ENCODE measurements around the gene PPP6R3.

Gene PPP6R3

GRCh38 chr11:68513930-68514487 is 53.5 kb downstream of the PPP6R3 start:
- TF ChIP-seq CTCF (IDR thresholded peaks at IDR 0.05; ENCODE audit: low read depth, low read length): no peak
- no peak overlapping the region for H3K4me3 ChIP-seq (replicated peaks in 1 of 2; ENCODE audit: low read depth in 2 of 2, low read length in 2 of 2)
- no peak for DNase-seq (ENCODE audit: low read depth in 2 of 2)

- TF ChIP-seq CTCF (IDR thresholded peaks at IDR 0.05; ENCODE audit: low read depth, low read length): no peak
- no peak overlapping the region for H3K4me3 ChIP-seq (replicated peaks in 1 of 2; ENCODE audit: low read depth in 2 of 2, low read length in 2 of 2)
- no peak for DNase-seq (ENCODE audit: low read depth in 2 of 2)
Measured at GRCh38 chr11:68517121-68517741, 56.7 kb downstream of the PPP6R3 start.

GRCh38 chr11:68518191-68518590 is 57.6 kb downstream of the PPP6R3 start:
- H3K4me3 ChIP-seq (replicated peaks in 1 of 2; ENCODE audit: low read depth in 2 of 2, low read length in 2 of 2): no peak overlapping the region
- no peak for TF ChIP-seq CTCF (IDR thresholded peaks at IDR 0.05; ENCODE audit: low read depth, low read length)
- no peak for DNase-seq (ENCODE audit: low read depth in 2 of 2)

GRCh38 chr11:68521969-68522652 is 61.6 kb downstream of the PPP6R3 start:
- no peak for DNase-seq (ENCODE audit: low read depth in 2 of 2)
- no peak overlapping the region for H3K4me3 ChIP-seq (replicated peaks in 1 of 2; ENCODE audit: low read depth in 2 of 2, low read length in 2 of 2)
- no peak for TF ChIP-seq CTCF (IDR thresholded peaks at IDR 0.05; ENCODE audit: low read depth, low read length)

- DNase-seq (ENCODE audit: low read depth in 2 of 2): no peak
- no peak overlapping the region for H3K4me3 ChIP-seq (replicated peaks in 1 of 2; ENCODE audit: low read depth in 2 of 2, low read length in 2 of 2)
- no peak for TF ChIP-seq CTCF (IDR thresholded peaks at IDR 0.05; ENCODE audit: low read depth, low read length)
Measured at GRCh38 chr11:68523033-68523432, 62.5 kb downstream of the PPP6R3 start.

GRCh38 chr11:68523743-68524142 is 63.2 kb downstream of the PPP6R3 start:
- DNase-seq (ENCODE audit: low read depth in 2 of 2): peak in 1 of 2 donors; percentile 25
- TF ChIP-seq CTCF (IDR thresholded peaks at IDR 0.05; ENCODE audit: low read depth, low read length): no peak
- no peak overlapping the region for H3K4me3 ChIP-seq (replicated peaks in 1 of 2; ENCODE audit: low read depth in 2 of 2, low read length in 2 of 2)
